B cell (primary cell): ENCODE results near the gene CRTAC1. TPM values are rescaled to one million over a fixed set of nuclear protein-coding genes. Genes with fewer than 3 reads are reported as not detected.

Source experiments
- ATAC-seq: fragments of 200-7000 bp; cut with Tn5 transposase; one replicate; pipeline ENCODE4 v1.10.0; 2021; ENCODE audit warnings: low read depth, mild to moderate bottlenecking, moderate number of reproducible peaks, moderate library complexity
- CTCF ChIA-PET: fragments of 350-600 bp; sonication (Branson Sonifier 250); formaldehyde crosslinking; loops from one replicate; lab custom pipeline; 2021; ENCODE audit warnings: antibody characterized with exemption, inconsistent platforms; lab: Charles Lee
- POLR2A ChIA-PET: fragments of 350-600 bp; sonication (Branson Sonifier 250); formaldehyde crosslinking; loops from one replicate; lab custom pipeline; 2021; ENCODE audit warnings: antibody characterized with exemption; lab: Charles Lee
- DNase-seq: peaks from one replicate; pipeline ENCODE4 v3.0.0; 2013
- H2AFZ ChIP-seq: 2 replicates; pipeline ENCODE4 v1.6.1; 2012; ENCODE audit warnings: mild to moderate bottlenecking, low read depth, low read length; ENCODE audit not compliant: insufficient read depth, poor library complexity, severe bottlenecking
- H3K27ac ChIP-seq, 2 donors: 1 replicate in 1 of 2; 2 replicates in 1 of 2; pipeline ENCODE4 v1.5.1; 2012 to 2013; ENCODE audit warnings: low read length in 2 of 2, mild to moderate bottlenecking in 2 of 2, moderate library complexity in 1 of 2
- H3K27me3 ChIP-seq, 4 experiments: fragments of 200-600 bp in 1 of 4; sonication (generic) in 1 of 4; replicated peaks in 1 of 4; 1 replicate in 2 of 4; 2 replicates in 2 of 4; pipeline versions ENCODE4 v1.6.1 to v1.7.0; 2013 to 2016; ENCODE audit warnings: low read length in 3 of 4, mild to moderate bottlenecking in 2 of 4, mixed read lengths in 1 of 4, moderate library complexity in 1 of 4; ENCODE audit not compliant: insufficient read depth in 4 of 4, control insufficient read depth in 3 of 4; ENCODE audit errors: control extremely low read depth in 1 of 4
- H3K36me3 ChIP-seq, 2 experiments: replicated peaks in 1 of 2; 1 replicate in 1 of 2; 2 replicates in 1 of 2; pipeline versions ENCODE4 v1.6.1 to v1.7.1; 2013; ENCODE audit warnings: low read length in 1 of 2; ENCODE audit not compliant: insufficient read depth in 2 of 2, control insufficient read depth in 1 of 2; ENCODE audit errors: control extremely low read depth in 1 of 2, extremely low read depth in 1 of 2
- H3K4me1 ChIP-seq, 2 donors: fragments of 200-600 bp in 1 of 2; sonication (generic) in 1 of 2; 1 replicate in 1 of 2; 2 replicates in 1 of 2; pipeline versions ENCODE4 v1.5.1 to v1.6.1; 2013 to 2017; ENCODE audit warnings: low read length in 2 of 2; ENCODE audit not compliant: control insufficient read depth in 2 of 2, insufficient read depth in 2 of 2
- H3K4me2 ChIP-seq: replicated peaks from 2 replicates; pipeline ENCODE3; 2012; ENCODE audit warnings: mild to moderate bottlenecking, low read depth, low read length; ENCODE audit not compliant: poor library complexity, severe bottlenecking
- H3K4me3 ChIP-seq, 5 experiments: fragments of 200-600 bp in 1 of 5; sonication (generic) in 1 of 5; 1 replicate in 3 of 5; 2 replicates in 2 of 5; pipeline versions ENCODE4 v1.5.1 to v1.7.0; 2011 to 2016; ENCODE audit warnings: low read length in 4 of 5, mild to moderate bottlenecking in 4 of 5, low read depth in 2 of 5, control low read depth in 1 of 5, moderate library complexity in 1 of 5; ENCODE audit not compliant: insufficient read depth in 1 of 5; ENCODE audit errors: control extremely low read depth in 1 of 5, extremely low read depth in 1 of 5
- H3K79me2 ChIP-seq: fragments of 200-600 bp; sonication (generic); one replicate; pipeline ENCODE4 v1.6.0; 2016; ENCODE audit warnings: low read length; ENCODE audit not compliant: control insufficient read depth, insufficient read depth
- H3K9ac ChIP-seq: fragments of 200-600 bp; sonication (generic); 2 replicates; pipeline ENCODE4 v1.6.1; 2017; ENCODE audit warnings: mild to moderate bottlenecking, low read length, moderate library complexity
- H3K9me3 ChIP-seq, 3 donors: one replicate each; pipeline versions ENCODE4 v1.6.1 to v1.7.1; 2013; ENCODE audit warnings: low read length in 2 of 3; ENCODE audit not compliant: control insufficient read depth in 2 of 3, insufficient read depth in 1 of 3; ENCODE audit errors: control extremely low read depth in 1 of 3
- H4K20me1 ChIP-seq: 2 replicates; pipeline ENCODE4 v1.6.0; 2012; ENCODE audit warnings: mild to moderate bottlenecking, low read length; ENCODE audit not compliant: insufficient read depth, control insufficient read depth, poor library complexity, severe bottlenecking
- H3K27ac Mint-ChIP-seq: one replicate; pipeline ENCODE4 v1.8.0; 2021; ENCODE audit warnings: mixed read lengths
- H3K27me3 Mint-ChIP-seq: one replicate; pipeline ENCODE4 v1.8.0; 2021; ENCODE audit warnings: mixed read lengths
- H3K4me1 Mint-ChIP-seq: one replicate; pipeline ENCODE4 v1.8.0; 2021; ENCODE audit warnings: mixed read lengths
- H3K4me3 Mint-ChIP-seq: one replicate; pipeline ENCODE4 v1.8.0; 2021; ENCODE audit warnings: mixed read lengths
- H3K9me3 Mint-ChIP-seq: one replicate; pipeline ENCODE4 v1.8.0; 2022; ENCODE audit warnings: mixed read lengths; ENCODE audit not compliant: insufficient read depth
- CTCF ChIP-seq: fragments of 200-600 bp; IDR thresholded peaks from one replicate; pipeline ENCODE4 v1.8.0; 2022; ENCODE audit warnings: antibody characterized with exemption, mild to moderate bottlenecking
- EZH2 ChIP-seq: IDR thresholded peaks from 2 replicates; pipeline ENCODE4 v1.6.1; 2012; ENCODE audit warnings: borderline replicate concordance, low read depth, mild to moderate bottlenecking, moderate library complexity, low read length; ENCODE audit not compliant: insufficient read depth, poor library complexity, severe bottlenecking
- WGBS: methylation state at CpG from one replicate; pipeline ENCODE4 v1.1.5; 2013; ENCODE audit warnings: missing lambda C conversion rate; ENCODE audit not compliant: insufficient coverage; 5-methylcytosine and 5-hydroxymethylcytosine counted together
- intact Hi-C: fragments of 100-400 bp; cut with micrococcal nuclease; formaldehyde crosslinking; loops from one replicate; pipeline ENCODE4 v1.10.0; 2022
- polyA plus RNA-seq: library from polyadenylated mRNA; depleted of rRNA; stranded (reverse); fragments of >200 nt; gene quantifications from 2 replicates; pipeline ENCODE4 v1.2.3, GENCODE V29; 2012
- total RNA-seq, 2 donors: library from RNA; stranded (reverse); fragments of 120-200 nt in 1 of 2; gene quantifications; 1 replicate in 1 of 2; 2 replicates in 1 of 2; pipeline versions ENCODE4 v1.2.3 to v1.2.4, GENCODE V29; 2013 to 2022

CRTAC1 gene
- total and polyA plus RNA-seq, 2 donors (not counting 1 experiment from before 2014, with no cell fraction given) = not detected

- WGBS = no CpG with 5 or more reads among the region's 1 CpG
- no peak overlapping the region for H3K4me3 ChIP-seq
- H3K9me3 Mint-ChIP-seq = no peaks in the 10 kb centered on the region
- no peak for DNase-seq
- H3K27me3 ChIP-seq = no peaks in the 10 kb centered on the region
- no peak overlapping the region for H2AFZ ChIP-seq
- TF ChIP-seq CTCF (no peak), EZH2 (no peak)
- no peaks in the 10 kb centered on the region for H4K20me1 ChIP-seq
- ChIA-PET CTCF (no interaction called here), POLR2A (no interaction called here)
- H3K27me3 Mint-ChIP-seq = peaks cover 46% of the 10 kb centered on the region
- H3K27ac Mint-ChIP-seq = no peak overlapping the region
- no peak overlapping the region for H3K27ac ChIP-seq
- H3K79me2 ChIP-seq = no peaks in the 10 kb centered on the region
- no peak overlapping the region for H3K4me2 ChIP-seq
- no peak for ATAC-seq
- H3K4me1 Mint-ChIP-seq = no peaks in the 10 kb centered on the region
- intact Hi-C loops = no loop called here
- H3K36me3 ChIP-seq = no peaks in the 10 kb centered on the region
- H3K9ac ChIP-seq = no peak overlapping the region
- no peaks in the 10 kb centered on the region for H3K9me3 ChIP-seq
- no peak overlapping the region for H3K4me3 Mint-ChIP-seq
- no peaks in the 10 kb centered on the region for H3K4me1 ChIP-seq
Observed at GRCh38 chr10:97861924-97862323, 168.5 kb downstream of the CRTAC1 start.

- Histone ChIP-seq H3K4me3 (no peak overlapping the region), H2AFZ (no peak overlapping the region), H3K79me2 (no peaks in the 10 kb centered on the region), H3K27ac (no peak overlapping the region), H3K9me3 (no peaks in the 10 kb centered on the region), H3K36me3 (no peaks in the 10 kb centered on the region), H3K9ac (no peak overlapping the region), H3K4me2 (no peak overlapping the region), H3K4me1 (no peaks in the 10 kb centered on the region), H4K20me1 (no peaks in the 10 kb centered on the region), H3K27me3 (no peaks in the 10 kb centered on the region)
- Mint-ChIP-seq H3K4me1 (no peaks in the 10 kb centered on the region), H3K27me3 (peaks cover 43% of the 10 kb centered on the region), H3K9me3 (no peaks in the 10 kb centered on the region), H3K4me3 (no peak overlapping the region), H3K27ac (no peak overlapping the region)
- no peak for TF ChIP-seq EZH2
- no peak for TF ChIP-seq CTCF
- intact Hi-C loops = no loop called here
- POLR2A ChIA-PET = no interaction called here
- ATAC-seq (no peak), DNase-seq (no peak)
- 93% methylated on average over 2 of the region's 3 CpGs for WGBS
- CTCF ChIA-PET = no interaction called here
Observed at GRCh38 chr10:97861097-97861750, 169.2 kb downstream of the CRTAC1 start.
